COLO668 (cell line): ENCODE measurements around the gene ATP5F1E.

Experiments
- DNase-seq: peaks from one replicate; lab custom pipeline; 2025; ENCODE audit not compliant: unreplicated experiment; lab: John Stamatoyannopoulos, UW

Gene ATP5F1E

GRCh38 chr20:59006864-59007664 lies 25.1 kb downstream of the ATP5F1E start, which contains the start of gene CTSZ:
Gene CTSZ (minus strand): TSS chr20:59007254. CDS start chr20:59007128, 126 bp downstream.
- DNase-seq = peak; percentile 63

- DNase-seq = no peak
These were observed 25.8 kb downstream of the ATP5F1E start for GRCh38 chr20:59006167-59006863.

- DNase-seq = no peak
These were observed 26.5 kb downstream of the ATP5F1E start for GRCh38 chr20:59005523-59006166.

GRCh38 chr20:59004763-59005522 lies 27.2 kb downstream of the ATP5F1E start:
- no peak for DNase-seq

GRCh38 chr20:59004493-59004762 lies 27.7 kb downstream of the ATP5F1E start:
- no peak for DNase-seq

GRCh38 chr20:59003836-59004492 lies 28.2 kb downstream of the ATP5F1E start:
- DNase-seq = no peak

GRCh38 chr20:59002874-59003399 lies 29.2 kb downstream of the ATP5F1E start:
- DNase-seq = no peak

- DNase-seq = no peak
These were observed 29.7 kb downstream of the ATP5F1E start for GRCh38 chr20:59002388-59002787.

GRCh38 chr20:59001449-59002171 lies 30.5 kb downstream of the ATP5F1E start:
- no peak for DNase-seq

- no peak for DNase-seq
These were observed 31.1 kb downstream of the ATP5F1E start for GRCh38 chr20:59001068-59001448.

GRCh38 chr20:59000326-59000725 lies 31.8 kb downstream of the ATP5F1E start:
- DNase-seq = no peak

GRCh38 chr20:58998656-58999055 lies 33.5 kb downstream of the ATP5F1E start:
- DNase-seq = no peak

GRCh38 chr20:58997141-58997770 lies 34.9 kb downstream of the ATP5F1E start:
- DNase-seq = no peak

GRCh38 chr20:58996226-58996611 lies 35.9 kb downstream of the ATP5F1E start:
- peak; percentile 39 for DNase-seq

GRCh38 chr20:58995461-58996225 lies 36.5 kb downstream of the ATP5F1E start:
- peak; percentile 50 for DNase-seq

- DNase-seq = no peak
These were observed 37.6 kb downstream of the ATP5F1E start for GRCh38 chr20:58994390-58995159.

GRCh38 chr20:58993332-58994248 lies 38.5 kb downstream of the ATP5F1E start:
- peak; percentile 77 for DNase-seq
